Fibroblast of peridontal ligament (primary cell): ENCODE measurements around the gene UPK1B.
"Not testable (repeated sequence)": the region's sequence is repeated elsewhere in the genome, so short reads cannot be mapped to it uniquely, and the experiment has no call there.

Experiments used
- DNase-seq: peaks from one replicate; pipeline ENCODE4 v3.0.0-alpha.2; 2010; ENCODE audit errors: extremely low read depth

UPK1B gene

DNA sequence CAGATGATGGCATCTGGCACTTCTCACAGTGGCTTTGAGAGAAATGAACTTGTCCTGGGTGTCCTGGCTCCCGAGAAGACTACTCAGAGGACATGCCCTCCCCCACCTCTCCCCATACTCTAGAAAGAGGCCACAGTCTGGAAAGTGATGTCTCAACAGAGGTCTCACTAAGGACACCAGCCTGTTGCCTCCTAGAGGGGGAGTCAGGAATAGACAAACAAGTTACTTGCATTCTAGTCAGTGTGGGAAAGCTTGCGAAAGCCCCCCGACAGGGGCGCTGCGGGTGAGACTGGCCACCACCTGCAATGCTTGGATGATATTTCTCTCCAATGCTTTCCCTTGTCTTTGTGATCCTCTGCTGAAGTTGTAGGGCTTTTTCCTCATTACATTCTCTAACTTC, 50.1 kb downstream of the UPK1B start:
- no peak for DNase-seq

DNA sequence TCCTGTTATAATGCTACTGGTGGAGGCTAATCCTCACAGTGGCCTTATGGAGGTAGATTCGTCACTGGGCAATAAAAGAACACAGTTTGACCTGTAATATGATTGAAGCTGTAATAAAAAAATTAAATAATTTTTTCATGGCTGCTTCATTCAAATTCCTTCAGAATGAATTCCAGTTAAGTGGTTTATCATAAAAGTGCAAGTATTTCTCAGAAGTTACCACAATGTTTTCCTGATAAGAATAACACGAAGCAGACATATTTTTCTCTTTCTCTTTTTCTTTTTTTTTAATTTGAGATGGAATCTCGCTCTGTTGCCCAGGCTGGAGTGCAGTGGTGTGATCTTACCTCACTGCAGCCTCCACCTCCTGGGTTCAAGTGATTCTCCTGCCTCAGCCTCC, 51.7 kb downstream of the UPK1B start:
- no peak for DNase-seq

DNA sequence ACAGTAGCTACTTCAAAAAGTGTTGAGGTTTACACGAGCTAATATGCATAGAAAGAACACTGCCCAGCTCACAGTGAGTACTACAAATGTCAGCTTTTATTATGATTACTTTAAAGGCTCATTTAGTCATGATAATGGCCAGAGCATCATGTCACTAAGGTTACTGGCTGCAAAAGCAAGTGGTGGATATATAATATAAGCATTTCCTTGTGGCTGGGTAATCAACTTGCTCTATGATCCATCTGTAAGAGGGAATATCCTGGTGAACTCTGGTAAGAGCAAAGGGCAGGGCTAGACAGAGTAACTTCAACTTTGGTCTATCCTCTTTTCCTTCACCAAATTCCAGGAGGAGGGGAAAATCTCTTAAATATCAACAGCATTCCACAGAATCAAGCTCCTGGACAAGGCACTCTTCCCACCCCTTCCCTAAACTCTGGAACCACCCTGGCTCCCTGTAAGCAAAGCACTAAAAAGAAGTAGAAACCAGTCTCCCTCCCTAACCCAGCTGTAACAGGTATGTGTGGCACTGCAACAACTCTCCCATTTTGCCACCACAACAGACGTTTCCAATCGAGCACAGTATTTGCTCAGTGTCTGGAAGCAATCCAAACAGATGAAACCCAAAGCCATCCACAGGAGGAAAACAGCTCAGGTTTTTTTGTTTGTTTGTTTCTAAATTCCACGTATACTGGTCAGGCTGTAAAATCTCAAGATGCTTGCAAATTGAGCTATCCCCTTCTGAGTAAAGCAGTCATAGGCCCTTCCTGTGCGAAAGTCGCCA, 53.9 kb downstream of the UPK1B start:
- DNase-seq: peak; percentile 27

DNA sequence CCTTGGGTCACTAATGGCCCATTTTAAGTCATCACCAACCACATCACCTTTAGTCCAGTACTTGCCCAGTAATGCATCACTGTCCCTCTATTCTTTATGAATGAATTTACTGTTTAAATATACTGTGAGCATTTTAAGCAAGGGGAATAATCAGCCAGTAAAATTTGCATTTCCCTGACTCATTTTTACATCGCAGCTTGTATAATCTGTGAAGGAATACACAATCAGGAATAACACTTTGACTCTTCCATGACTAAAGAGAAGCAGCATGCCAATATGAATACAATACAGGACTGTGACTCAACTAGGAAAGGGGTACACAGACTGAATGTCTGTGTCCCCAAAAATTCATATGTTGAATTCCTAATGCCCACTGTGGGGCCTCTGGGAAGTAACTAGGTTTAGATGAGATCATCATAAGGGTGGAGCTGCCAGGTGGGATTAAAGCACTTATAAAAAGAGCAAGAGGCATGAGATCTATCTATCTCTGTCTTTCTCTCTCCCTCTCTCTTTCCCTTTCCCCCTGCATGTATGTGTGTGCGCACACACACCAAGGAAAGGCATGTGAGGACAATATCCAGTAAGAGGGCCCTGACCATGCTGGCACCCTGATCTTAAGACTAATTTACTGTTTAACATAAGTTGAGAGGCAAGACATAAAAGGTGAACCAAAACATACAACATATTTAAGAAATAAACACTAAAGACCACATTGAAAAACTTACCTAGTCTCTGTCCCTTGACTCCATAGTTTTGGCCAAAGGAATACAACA, 55.2 kb downstream of the UPK1B start:
- DNase-seq: no peak

DNA sequence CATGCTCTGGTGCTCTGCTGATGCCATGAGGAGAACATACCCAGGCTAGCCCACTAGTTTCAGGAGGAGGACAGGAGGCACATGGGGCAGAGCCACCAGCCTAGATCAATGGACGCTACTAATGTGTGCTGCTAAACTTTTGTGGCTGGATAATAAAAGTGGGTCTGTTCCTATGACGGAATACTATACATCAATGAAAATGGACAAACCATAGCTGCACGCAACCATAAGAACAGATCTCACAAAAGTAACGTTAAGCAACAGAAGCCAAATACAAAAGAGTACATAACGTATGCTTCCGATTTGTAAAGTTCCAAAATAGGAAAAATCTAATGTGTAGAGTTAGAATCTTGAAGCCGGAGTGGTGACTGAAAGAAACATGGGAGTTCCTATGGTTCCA, 55.8 kb downstream of the UPK1B start:
- DNase-seq: no peak

DNA sequence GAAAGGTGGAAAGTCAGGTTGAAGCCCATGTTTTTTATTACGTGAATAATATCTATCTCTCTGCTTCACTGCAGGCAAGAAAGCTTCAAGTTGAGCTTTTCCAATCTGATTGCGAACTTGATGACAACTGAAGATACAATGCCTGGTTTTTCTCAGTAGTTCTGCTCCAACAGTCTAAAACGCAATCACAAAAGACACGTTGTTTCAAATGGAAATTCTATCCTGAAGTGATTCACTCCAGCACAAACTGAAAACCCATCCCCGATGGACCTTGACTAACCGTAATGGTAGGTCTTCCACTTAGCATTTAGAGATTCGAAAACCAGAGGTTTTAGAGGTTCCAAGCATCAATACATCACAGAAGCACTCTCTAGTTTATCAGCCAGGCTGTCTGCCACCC, 56.7 kb downstream of the UPK1B start:
- peak; percentile 13 for DNase-seq

DNA sequence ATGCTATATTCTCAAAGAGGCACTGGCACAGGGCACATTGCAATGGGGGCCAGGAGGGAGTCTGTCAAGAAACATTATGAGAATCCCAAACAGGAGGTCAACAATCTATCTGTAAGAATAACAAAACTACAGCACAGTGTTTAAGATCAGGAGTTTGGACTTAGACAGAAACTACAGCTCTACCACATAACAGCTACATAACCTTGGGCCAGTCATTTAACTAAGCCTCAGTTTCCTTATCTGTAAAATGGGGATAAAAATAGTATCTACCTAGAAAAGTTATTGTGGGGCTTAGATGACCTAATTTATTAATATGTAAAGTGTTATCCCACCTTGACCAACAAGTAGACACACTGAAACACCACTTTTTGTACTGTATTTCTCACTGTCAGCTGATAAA, 57.3 kb downstream of the UPK1B start:
- no peak for DNase-seq

DNA sequence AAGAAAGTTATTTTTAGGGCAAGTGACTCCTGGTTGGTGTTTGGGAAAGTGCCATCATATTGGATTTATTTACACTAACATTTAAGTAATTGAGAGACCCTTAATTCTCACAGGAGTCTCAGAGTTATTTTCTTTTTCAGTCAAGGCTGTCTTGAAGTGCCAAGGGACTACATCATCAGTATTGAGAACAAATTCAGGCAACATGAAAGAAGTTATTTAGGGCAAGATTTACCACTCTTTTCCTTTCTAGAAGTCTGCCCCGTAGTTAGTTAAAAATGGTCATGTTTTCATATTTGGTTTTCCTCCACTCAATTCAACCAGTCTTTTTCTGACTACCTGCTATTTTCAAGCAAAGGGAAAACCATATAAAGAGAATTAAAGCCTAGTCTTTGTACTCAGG, 61.2 kb downstream of the UPK1B start:
- DNase-seq: no peak

DNA sequence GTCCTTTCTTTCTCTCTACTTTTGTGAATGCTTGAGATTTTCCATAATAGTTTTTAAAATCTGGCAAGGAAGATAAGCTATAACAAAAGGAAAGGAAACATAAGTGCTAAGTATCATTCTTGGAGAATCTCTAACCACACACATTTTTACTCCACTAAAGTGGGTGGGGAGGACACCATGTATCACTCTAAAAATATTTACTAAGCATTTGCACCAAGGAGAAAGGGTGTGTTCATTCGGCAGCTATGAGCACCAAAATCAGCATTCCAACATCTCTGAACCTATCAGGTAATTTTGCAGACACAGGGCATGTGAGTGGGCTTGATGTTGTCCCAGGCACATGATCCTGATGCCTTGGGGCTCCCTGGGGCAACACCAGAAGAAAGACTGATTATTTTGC, 61.8 kb downstream of the UPK1B start:
- peak; percentile 59 for DNase-seq

DNA sequence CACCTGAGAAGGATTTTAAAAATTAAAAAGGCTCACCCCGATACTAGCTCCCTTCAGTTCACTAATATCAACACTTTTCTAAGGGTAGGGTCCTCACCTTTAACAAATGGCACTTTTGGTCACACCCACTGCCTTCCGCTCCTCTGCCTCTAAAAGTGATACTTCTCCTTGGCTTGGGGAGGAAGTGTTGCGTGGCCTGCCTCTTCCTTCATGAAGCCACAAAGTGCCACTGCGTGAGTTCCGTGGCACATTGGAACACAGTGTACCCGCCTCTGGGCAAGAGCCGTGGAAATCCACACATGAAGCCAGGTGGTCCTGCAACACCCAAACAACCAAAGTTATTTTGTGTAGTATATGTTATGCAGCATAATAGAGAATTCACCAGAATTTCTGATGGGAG, 63.4 kb downstream of the UPK1B start:
- DNase-seq: no peak

DNA sequence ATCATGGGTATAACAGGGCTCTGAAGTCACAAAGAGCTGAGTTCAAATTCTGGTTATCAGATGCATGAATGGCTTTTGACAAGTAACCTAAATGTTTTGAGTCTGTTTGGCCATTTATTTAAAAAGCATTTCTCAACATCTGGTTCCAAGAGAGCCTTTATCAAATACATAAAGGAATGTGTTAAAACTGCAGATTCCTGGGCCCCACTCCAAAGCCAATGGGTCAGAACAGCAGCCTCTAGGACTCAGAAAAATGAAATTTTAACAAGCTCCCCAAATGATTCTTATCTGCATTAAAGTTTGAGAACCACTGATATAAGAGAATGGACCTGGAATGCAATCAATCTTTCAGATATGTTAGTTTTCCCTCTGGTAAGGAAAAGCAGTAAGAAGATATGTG, 63.9 kb downstream of the UPK1B start:
- DNase-seq: peak; percentile 54

DNA sequence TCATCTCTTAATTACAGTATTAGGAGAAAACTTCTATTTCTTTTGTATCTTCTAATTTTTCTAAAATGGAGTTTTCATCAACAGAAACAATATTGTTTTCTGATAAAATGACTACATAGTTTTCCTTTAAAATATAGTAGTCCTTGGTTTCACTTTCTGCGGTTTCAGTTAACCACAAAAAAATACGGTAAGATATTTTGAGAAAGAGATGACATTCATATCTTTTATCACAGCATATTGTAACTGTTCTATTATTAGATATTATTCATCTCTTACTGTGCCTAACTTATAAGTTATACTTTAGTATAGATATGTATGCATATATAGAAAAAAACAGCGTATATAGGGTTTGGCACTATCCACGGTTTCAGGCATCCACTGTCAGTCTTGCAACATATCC, 65.0 kb downstream of the UPK1B start:
- DNase-seq: peak; percentile 22

DNA sequence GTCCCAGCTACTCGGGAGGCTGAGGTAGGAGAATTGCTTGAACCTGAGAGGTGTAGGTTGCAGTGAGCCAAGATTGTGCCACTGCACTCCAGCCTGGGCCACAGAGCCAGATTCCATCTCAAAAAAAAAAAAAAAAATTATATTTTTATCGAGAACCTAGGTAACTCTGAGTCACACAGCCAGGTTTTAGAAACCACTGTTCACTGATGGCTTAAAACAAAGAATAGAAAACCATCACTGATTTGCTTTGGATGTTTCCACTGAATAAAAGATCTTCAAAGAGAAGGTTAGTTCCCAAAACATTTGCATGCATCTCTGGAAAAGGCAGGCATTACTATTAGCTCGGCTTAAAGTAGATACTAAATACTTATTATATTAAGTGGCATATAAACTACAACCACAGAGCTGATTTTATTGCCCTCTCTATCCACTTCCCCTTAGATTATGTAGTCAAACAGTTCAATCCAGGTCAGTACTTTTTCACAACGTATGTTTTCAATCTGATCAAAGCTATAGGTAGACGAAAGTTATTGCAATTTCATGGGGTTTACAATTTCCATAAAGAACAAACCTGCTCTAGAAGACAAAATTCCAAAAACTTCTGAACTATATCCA, 65.9 kb downstream of the UPK1B start:
- peak; percentile 15 for DNase-seq

DNA sequence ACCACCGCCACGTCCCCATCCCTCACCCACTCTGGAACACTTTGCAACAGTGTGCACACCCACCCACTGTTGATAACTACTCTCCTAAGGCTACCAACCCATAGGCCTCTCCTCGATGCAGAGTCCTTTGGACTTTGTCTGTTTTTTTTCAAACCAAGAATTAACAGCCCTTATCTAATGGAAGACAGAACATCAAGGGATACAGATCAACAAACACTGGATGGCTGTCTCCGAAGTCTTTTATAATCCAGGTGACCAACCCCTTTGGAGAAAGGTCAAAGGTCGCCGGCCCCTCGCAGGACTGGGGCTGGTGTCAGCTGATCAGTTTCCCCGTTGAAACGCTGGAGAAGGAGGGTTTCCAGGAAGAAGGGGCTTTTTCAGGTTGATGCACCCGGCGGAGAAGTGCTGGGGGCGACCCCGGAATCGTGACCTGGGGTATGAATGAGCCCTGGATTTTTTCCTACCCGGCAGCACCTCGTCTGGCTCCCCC, 66.7 kb downstream of the UPK1B start:
- DNase-seq: peak; percentile 26

DNA sequence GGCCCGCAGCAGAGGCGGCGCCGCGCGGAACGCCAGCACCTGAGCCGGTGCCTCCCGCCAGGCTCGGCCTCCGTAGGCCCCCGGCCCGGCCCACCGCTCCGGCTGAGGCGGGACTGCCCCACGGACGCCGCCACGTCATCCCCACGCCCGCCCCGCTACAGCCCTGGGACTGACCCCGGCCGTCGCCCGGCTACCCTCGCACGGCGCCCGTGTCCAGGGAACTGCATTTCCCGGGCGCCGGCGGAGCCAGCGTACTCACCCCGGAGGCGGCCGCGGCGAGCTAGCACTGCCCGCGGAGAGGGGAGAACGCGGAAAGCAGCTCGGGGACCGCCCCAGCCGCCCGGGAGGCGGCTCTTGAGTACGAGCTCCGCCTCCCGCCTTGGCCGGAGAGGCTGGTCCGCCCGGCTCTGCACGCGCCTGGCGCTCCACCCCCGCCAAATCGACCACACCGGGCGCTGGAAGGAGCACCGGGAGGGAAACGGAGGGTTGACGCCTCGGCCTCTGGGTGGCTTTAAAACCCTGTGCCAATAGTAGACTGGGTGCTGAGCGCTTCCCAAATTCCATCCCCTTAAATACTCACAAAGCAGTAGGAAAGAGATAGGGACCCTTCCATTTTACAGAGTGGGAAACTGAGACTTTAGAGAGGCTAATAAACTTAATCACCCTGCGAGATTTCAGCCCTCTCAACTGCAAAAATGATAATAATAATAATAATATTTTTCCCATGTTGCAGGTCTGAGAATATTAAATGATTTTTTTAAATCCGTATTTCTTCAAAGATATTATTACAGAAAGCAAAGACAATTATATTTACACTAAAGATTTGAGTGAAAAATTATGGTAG, 67.4 kb downstream of the UPK1B start, which contains the start of gene B4GALT4:
Gene B4GALT4, minus strand, starts transcription at position 288 of the 844 bp plus-strand sequence. CDS start 10,779 bp downstream, outside the sequence.
- DNase-seq: peak; percentile 80

DNA sequence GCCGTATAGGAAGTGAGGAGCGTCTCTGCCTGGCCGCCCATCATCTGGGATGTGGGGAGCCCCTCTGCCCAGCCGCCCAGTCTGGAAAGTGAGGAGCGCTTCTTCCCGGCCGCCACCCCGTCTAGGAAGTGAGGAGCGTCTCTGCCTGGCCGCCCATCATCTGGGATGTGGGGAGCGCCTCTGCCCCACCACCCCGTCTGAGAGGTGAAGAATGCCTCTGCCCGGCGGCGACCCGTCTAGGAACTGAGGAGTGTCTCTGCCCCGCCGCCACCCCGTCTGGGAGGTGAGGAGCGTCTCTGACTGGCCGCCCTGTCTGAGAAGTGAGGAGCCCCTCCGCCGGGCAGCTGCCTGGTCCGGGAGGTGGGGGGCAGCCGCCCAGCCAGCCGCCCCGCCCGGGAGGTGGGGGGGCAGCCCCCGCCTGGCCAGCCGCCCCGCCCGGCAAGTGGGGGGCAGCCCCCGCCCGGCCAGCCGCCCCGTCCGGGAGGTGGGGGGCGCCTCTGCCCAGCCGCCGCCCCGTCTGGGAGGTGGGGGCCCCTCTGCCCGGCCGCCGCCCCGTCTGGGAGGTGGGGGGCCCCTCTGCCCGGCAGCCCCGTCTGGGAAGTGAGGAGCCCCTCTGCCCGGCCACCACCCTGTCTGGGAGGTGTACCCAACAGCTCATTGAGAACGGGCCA, 69.1 kb downstream of the UPK1B start:
- DNase-seq: not testable (repeated sequence)

DNA sequence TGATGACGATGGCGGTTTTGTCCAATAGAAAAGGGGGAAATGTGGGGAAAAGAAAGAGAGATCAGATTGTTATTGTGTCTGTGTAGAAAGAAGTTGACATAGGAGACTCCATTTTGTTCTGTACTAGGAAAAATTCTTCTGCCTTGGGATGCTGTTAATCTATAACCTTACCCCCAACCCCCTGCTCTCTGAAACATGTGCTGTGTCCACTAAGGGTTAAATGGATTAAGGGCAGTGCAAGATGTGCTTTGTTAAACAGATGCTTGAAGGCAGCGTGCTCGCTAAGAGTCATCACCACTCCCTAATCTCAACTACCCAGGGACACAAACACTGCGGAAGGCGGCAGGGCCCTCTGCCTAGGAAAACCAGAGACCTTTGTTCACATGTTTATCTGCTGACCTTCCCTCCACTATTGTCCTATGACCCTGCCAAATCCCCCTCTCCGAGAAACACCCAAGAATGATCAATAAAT, 69.7 kb downstream of the UPK1B start:
- DNase-seq: not testable (repeated sequence)

DNA sequence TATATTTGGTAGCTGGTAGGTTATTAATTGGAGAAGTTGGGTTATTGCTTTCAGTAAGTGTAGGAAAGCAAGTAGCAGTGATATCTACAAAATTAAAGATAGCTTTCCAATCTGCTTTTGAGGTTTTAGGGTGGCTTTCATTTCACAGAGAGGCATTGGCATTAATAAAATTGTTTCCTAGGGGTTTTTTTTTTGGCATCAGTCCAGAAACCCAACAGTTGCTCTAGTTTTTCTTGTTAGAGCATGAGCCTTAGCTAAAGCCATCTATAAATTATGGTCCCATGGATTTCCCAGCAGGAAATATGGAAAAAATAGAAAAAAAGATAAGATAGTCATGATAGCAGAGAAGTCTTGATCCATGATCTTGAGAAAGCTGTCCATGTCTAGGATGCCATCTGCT, 70.3 kb downstream of the UPK1B start:
- no peak for DNase-seq

DNA sequence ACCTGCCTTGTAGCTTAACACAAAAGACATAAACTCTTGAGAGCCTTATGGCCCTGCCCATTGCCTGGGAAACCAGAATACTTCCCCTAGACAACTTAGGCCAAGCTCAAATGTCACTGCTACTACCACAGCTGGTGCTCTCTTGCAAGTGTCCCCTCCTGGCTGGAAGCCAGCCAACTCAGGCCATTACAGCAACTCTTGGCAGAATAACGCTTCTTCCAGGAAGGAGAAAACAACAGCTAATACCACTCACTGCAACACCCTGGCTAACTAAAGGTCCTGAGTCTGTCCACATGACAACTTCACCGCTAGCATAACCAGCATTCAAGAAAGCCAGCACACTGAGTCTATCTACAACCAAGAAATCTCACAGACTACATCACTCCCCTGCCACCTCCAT, 72.4 kb downstream of the UPK1B start:
- no peak for DNase-seq
